ENCODE results near the gene CALML4.
A peak's percentile ranks its signal among the peaks of the same experiment; 100 is the strongest.
"Not testable (repeated sequence)": the region's sequence is repeated elsewhere in the genome, so short reads cannot be mapped to it uniquely, and the experiment has no call there.

Gene CALML4

DNA sequence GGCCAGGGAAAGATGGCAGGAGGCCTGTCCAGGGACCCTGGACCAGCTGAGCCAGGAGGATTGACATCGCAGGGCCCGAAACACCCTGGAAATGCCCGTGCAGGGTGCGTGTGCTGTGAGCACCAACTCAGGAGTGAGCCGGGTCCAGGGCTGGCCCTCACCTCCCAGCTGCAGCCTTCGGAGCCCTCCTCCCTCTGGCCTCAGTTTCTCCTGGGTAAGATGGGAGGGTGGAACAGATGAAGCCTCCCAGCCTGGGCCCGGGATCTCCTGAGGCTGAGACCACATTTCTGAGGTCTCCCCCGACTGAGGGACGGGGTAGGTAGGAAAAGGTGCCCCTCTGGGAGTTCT is 5.3 kb upstream of the CALML4 start:
- Mint-ChIP-seq H3K27ac (ENCODE audit: low read depth) (no peak overlapping the region), H3K4me1 (peaks cover 9% of the 10 kb centered on the region), H3K27me3 (no peaks in the 10 kb centered on the region), H3K36me3 (ENCODE audit: insufficient read depth) (peaks cover 4% of the 10 kb centered on the region), H3K4me3 (no peak overlapping the region), H3K9me3 (no peaks in the 10 kb centered on the region)
- DNase-seq (ENCODE audit: low spot score in 2 of 2) (no peak), ATAC-seq (replicated peaks; ENCODE audit: extremely low read depth, poor library complexity, severe bottlenecking) (no peak)

DNA sequence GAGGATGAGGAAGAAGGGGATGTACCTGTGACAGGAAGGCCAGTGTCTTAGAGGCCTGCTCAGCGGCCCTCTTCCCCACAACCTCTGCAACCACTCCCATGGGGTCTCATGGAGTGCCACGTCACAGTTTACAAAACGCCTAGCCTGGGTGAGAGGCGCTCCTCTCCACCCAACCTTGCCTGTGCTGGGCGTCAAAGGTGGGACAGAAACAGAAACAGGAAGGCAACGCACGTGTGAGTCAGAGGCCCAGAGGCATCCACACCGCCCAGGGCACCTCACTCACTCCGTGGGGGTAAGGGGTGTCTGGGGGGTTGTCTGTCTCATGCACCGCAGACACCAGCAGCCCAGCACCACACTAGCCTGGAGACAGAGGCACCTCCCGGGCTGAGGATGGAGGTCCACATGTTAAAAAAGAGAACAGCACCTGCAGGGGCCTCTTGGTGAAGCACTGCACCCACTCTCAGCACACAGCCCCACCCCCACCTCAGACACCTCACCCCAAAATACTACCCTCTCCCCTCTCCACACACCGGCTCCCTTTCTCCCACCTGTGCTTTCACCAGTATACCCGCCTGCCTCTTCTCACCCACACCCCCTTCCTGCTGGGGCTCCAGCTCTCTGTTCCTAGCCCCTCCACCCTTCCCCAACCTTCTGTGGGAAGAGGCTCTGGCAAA is 4.7 kb upstream of the CALML4 start:
- Mint-ChIP-seq H3K27ac (ENCODE audit: low read depth) (no peak overlapping the region), H3K4me1 (peaks cover 9% of the 10 kb centered on the region), H3K27me3 (no peaks in the 10 kb centered on the region), H3K4me3 (no peak overlapping the region), H3K9me3 (no peaks in the 10 kb centered on the region), H3K36me3 (ENCODE audit: insufficient read depth) (peaks cover 4% of the 10 kb centered on the region)
- DNase-seq (ENCODE audit: low spot score in 2 of 2) (no peak), ATAC-seq (replicated peaks; ENCODE audit: extremely low read depth, poor library complexity, severe bottlenecking) (peak; percentile 46)

DNA sequence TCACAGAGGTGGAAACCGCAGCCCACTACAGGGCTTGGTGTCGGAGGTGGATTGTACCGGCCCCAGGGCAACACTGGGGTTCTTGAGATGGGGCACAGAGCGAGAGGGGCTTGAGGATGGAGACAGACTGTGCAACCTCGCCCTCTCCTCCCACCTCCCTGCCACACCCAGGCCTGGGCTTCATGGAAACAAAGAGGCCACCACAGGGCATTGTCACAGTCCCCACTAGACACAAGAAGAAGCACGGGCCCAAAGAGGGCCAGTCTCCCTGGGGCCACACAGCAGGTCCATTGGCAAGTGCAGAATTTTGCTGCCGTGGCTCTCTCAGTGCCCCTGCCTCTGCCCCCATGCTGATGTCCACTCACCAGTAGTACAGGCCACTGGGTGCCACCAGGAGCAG is 4.1 kb upstream of the CALML4 start:
- peak overlapping the region; percentile 68 for H3K27ac Mint-ChIP-seq (ENCODE audit: low read depth)
- no peaks in the 10 kb centered on the region for H3K27me3 Mint-ChIP-seq
- H3K4me1 Mint-ChIP-seq, result peaks cover 9% of the 10 kb centered on the region
- no peak for ATAC-seq (replicated peaks; ENCODE audit: extremely low read depth, poor library complexity, severe bottlenecking)
- H3K9me3 Mint-ChIP-seq, result no peaks in the 10 kb centered on the region
- peaks cover 4% of the 10 kb centered on the region for H3K36me3 Mint-ChIP-seq (ENCODE audit: insufficient read depth)
- no peak for DNase-seq (ENCODE audit: low spot score in 2 of 2)
- H3K4me3 Mint-ChIP-seq, result no peak overlapping the region

DNA sequence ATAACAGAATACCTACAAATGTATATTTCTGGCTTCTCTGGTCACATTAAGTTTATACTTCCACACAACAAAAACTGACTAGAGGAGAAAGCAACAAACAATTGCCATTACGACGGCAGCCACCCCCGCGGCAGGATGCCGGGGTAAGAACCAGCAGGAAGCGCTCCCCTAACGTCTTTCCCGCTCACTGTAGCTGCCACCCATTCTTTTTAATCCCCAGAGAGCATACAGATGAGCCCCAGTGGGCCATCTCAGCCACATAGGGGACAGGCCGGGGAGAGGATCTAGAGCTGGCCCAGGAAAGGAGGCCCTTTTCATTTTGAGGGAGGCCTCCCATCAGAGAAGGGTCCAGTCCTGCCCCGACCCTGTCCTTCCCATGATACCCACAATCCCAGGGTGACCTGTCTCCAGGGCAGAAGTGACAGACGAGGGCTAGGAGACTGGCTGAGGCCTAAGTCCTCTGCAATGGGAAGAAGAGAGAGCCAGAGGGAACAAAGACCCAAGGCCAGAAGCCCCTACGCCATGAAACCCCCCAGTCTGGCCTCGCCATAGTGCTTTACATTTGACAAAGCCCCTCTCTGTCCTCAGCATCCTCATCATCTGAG is 3.6 kb upstream of the CALML4 start:
- H3K4me3 Mint-ChIP-seq, result no peak overlapping the region
- H3K4me1 Mint-ChIP-seq, result peaks cover 9% of the 10 kb centered on the region
- H3K9me3 Mint-ChIP-seq, result no peaks in the 10 kb centered on the region
- H3K36me3 Mint-ChIP-seq (ENCODE audit: insufficient read depth), result peaks cover 4% of the 10 kb centered on the region
- H3K27me3 Mint-ChIP-seq, result no peaks in the 10 kb centered on the region
- H3K27ac Mint-ChIP-seq (ENCODE audit: low read depth), result peak overlapping the region; percentile 68
- ATAC-seq (replicated peaks; ENCODE audit: extremely low read depth, poor library complexity, severe bottlenecking) (no peak), DNase-seq (ENCODE audit: low spot score in 2 of 2) (no peak)

DNA sequence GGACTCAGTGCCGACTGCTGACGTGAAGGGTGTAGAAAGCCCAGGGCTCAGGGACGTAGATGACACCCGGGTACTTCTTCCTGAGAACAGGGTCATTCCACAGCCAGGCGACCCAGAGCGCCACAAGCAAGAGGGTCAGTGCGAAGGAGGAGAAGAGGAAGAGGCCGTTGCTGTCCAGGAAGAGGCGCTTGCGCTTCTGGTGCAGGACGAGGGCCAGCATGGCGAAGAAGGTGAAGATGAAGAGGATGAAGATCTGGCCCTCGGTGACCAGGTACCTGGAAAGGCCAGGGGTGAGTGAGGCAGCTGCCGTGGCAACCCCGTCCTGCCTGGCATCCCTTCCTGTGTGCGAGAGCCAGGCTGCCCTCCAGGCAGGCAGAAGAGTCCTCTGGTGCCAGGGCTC is 3.0 kb upstream of the CALML4 start:
- no peak for DNase-seq (ENCODE audit: low spot score in 2 of 2)
- H3K4me3 Mint-ChIP-seq, result no peak overlapping the region
- no peaks in the 10 kb centered on the region for H3K27me3 Mint-ChIP-seq
- ATAC-seq (replicated peaks; ENCODE audit: extremely low read depth, poor library complexity, severe bottlenecking), result no peak
- H3K9me3 Mint-ChIP-seq, result no peaks in the 10 kb centered on the region
- peaks cover 9% of the 10 kb centered on the region for H3K4me1 Mint-ChIP-seq
- H3K27ac Mint-ChIP-seq (ENCODE audit: low read depth), result peak overlapping the region; percentile 68
- peaks cover 4% of the 10 kb centered on the region for H3K36me3 Mint-ChIP-seq (ENCODE audit: insufficient read depth)

DNA sequence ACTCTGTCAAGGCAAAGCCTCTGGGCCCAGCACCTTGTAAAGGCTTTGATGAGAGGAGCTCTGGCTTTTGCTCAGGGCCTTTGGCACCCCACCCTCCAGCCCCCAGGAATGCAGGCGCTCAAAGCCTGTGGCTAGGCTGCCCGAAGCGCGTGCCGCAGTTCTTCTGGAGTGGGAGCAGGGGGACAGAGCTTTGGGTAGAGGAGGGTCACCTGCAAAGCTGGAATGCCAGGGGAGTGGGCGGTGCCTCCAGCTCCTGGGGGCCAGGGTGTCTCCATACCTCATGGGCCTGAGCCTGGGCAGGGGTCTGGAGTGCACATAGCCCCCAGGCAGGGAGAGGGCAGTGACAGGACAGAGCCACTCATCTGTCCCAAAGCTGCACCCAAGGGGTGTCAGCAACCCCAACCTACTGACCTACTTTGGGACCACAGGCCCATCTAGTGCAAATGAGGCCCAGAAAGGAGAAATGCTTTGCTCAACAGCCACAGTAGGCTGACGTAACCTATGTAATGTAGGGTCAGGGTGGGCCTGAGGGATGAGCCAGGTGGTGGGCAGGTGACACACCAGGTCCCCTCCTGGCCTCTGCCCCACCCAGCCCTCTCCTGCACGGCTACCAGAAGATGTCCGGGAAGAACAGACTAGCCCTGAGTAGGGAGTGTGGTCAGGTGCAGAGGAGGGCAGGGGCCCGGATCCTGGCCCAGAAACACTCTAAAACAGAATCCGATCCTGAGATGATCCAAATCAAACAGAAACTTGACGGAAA is 2.2 kb upstream of the CALML4 start:
- H3K4me3 Mint-ChIP-seq, result no peak overlapping the region
- H3K27ac Mint-ChIP-seq (ENCODE audit: low read depth), result no peak overlapping the region
- H3K27me3 Mint-ChIP-seq, result no peaks in the 10 kb centered on the region
- H3K4me1 Mint-ChIP-seq, result peaks cover 9% of the 10 kb centered on the region
- peaks cover 4% of the 10 kb centered on the region for H3K36me3 Mint-ChIP-seq (ENCODE audit: insufficient read depth)
- no peaks in the 10 kb centered on the region for H3K9me3 Mint-ChIP-seq
- DNase-seq (ENCODE audit: low spot score in 2 of 2), result no peak
- no peak for ATAC-seq (replicated peaks; ENCODE audit: extremely low read depth, poor library complexity, severe bottlenecking)

DNA sequence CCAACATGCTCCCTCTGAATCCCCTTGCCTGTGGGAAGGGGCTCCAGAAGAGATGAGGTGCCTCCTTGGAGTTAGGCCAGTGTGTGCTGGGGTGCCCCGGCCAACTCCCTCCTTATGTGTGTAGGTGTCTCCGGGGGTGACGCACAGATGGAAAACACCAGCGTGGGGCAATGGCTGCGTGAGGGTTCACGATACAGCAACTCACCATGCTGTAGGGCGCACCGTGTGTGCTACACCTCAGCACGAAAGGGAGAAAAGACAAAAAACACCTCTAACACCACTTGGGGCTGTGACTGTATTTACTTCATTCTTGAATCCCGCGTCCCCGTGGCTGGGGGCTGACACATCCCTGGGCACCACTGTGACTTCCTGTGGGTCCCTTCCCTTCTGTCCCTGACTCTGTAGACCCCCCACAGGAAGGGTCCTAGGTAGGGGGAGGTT is 1.6 kb upstream of the CALML4 start:
- Mint-ChIP-seq H3K27ac (ENCODE audit: low read depth) (no peak overlapping the region), H3K27me3 (no peaks in the 10 kb centered on the region), H3K4me3 (no peak overlapping the region), H3K9me3 (no peaks in the 10 kb centered on the region), H3K4me1 (peaks cover 9% of the 10 kb centered on the region), H3K36me3 (ENCODE audit: insufficient read depth) (peaks cover 3% of the 10 kb centered on the region)
- DNase-seq (ENCODE audit: low spot score in 2 of 2), result no peak
- ATAC-seq (replicated peaks; ENCODE audit: extremely low read depth, poor library complexity, severe bottlenecking), result no peak

DNA sequence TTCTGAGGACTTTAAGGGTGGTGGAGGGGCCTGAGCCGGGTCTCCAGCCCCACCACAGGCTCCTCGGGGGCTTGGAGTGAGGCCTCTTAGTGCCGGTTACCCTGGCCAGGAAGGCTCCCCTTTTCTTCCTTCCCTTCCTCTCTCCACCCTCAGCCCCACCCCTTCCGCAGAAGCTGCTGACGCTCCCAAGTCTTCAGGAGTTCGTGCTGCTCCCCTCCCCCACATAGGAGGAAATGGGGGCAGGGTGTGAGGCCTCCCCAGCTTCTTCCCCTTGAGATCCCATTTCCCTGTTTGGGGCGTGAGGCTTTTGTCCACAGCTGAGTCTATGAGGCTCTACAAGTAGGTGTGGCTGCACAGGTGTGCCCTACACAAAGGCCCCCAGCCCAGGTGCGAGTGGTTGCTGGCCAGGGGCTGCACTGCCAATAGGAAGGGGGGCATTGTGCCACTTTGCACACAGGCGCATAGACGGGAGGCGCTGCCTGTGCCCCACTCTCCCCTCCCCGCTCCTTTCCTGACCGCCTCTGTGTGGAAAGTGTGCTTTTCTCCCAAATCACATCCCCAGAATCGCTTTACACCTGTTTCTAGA is 915 bp upstream of the CALML4 start:
- Mint-ChIP-seq H3K27me3 (no peaks in the 10 kb centered on the region), H3K27ac (ENCODE audit: low read depth) (no peak overlapping the region), H3K9me3 (no peaks in the 10 kb centered on the region), H3K36me3 (ENCODE audit: insufficient read depth) (peaks cover 5% of the 10 kb centered on the region), H3K4me1 (peaks cover 9% of the 10 kb centered on the region), H3K4me3 (no peak overlapping the region)
- DNase-seq (ENCODE audit: low spot score in 2 of 2) (no peak), ATAC-seq (replicated peaks; ENCODE audit: extremely low read depth, poor library complexity, severe bottlenecking) (no peak)

DNA sequence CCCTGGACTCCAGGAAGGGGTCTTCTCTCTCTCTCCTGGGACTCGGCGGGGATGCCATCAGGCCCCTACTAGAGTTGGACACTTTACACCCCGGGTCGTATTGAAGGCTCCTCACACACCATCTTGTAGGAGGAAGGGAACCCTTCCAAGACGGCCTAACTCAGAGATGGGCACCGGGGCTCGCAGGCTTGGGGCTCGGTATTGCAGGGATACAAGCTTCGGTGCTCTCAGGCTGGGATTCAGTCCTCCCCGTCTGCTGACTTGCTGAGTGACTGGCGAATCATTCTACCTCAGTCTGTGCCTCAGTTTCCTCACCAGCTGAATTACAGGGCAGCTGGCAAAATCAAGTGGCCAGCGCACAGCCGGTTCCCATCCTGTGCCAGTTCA is 419 bp upstream of the CALML4 start:
- Mint-ChIP-seq H3K9me3 (no peaks in the 10 kb centered on the region), H3K4me1 (peaks cover 9% of the 10 kb centered on the region), H3K36me3 (ENCODE audit: insufficient read depth) (peaks cover 5% of the 10 kb centered on the region), H3K27me3 (no peaks in the 10 kb centered on the region), H3K4me3 (no peak overlapping the region), H3K27ac (ENCODE audit: low read depth) (no peak overlapping the region)
- DNase-seq (ENCODE audit: low spot score in 2 of 2), result no peak
- ATAC-seq (replicated peaks; ENCODE audit: extremely low read depth, poor library complexity, severe bottlenecking), result no peak

DNA sequence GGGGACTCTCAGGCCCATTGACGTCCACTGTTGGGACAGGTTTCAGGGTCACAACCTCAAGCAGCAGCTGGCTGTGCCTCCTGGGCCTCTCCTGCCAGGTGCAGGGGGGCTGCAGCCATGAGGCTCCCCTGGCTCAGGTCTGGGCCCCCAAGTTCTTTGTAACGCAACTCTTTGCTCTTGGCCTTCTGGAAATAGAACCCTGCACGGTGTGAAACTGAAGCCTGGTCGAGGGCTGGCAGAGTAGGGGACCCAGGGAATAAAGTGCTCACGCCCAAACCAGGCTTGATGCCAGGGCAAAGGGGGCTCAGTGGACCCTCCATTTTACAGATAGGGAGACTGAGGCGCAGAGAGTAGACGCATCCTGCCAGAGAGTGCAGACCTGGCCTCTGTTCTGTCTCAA is 771 bp downstream of the CALML4 start:
- DNase-seq (ENCODE audit: low spot score in 2 of 2), result no peak
- ATAC-seq (replicated peaks; ENCODE audit: extremely low read depth, poor library complexity, severe bottlenecking), result no peak
- peaks cover 6% of the 10 kb centered on the region for H3K36me3 Mint-ChIP-seq (ENCODE audit: insufficient read depth)
- no peak overlapping the region for H3K27ac Mint-ChIP-seq (ENCODE audit: low read depth)
- no peak overlapping the region for H3K4me3 Mint-ChIP-seq
- peaks cover 4% of the 10 kb centered on the region for H3K4me1 Mint-ChIP-seq
- no peaks in the 10 kb centered on the region for H3K27me3 Mint-ChIP-seq
- no peaks in the 10 kb centered on the region for H3K9me3 Mint-ChIP-seq

DNA sequence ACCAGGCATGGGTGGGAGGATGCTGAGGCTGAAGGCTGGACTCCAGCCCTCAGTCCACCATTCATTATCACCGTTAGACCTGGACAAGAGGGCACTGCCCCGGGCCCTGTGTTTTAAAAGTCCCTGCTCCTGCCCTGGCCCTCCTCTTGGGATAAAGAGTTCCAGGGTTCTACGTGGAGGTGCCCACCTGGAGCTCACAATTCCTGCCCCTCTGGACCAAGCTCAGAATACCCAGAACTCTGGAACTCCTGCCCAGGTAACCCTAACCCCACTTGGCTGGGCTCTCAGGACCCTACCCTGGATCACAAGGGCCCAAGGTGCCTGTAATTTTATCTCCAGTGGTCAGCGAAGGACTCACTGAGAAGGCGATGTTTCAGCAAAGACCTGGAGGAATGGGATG is 1.2 kb downstream of the CALML4 start:
- no peaks in the 10 kb centered on the region for H3K27me3 Mint-ChIP-seq
- no peak for DNase-seq (ENCODE audit: low spot score in 2 of 2)
- no peak for ATAC-seq (replicated peaks; ENCODE audit: extremely low read depth, poor library complexity, severe bottlenecking)
- no peak overlapping the region for H3K4me3 Mint-ChIP-seq
- H3K9me3 Mint-ChIP-seq, result no peaks in the 10 kb centered on the region
- H3K36me3 Mint-ChIP-seq (ENCODE audit: insufficient read depth), result peaks cover 5% of the 10 kb centered on the region
- no peak overlapping the region for H3K27ac Mint-ChIP-seq (ENCODE audit: low read depth)
- H3K4me1 Mint-ChIP-seq, result peaks cover 4% of the 10 kb centered on the region

DNA sequence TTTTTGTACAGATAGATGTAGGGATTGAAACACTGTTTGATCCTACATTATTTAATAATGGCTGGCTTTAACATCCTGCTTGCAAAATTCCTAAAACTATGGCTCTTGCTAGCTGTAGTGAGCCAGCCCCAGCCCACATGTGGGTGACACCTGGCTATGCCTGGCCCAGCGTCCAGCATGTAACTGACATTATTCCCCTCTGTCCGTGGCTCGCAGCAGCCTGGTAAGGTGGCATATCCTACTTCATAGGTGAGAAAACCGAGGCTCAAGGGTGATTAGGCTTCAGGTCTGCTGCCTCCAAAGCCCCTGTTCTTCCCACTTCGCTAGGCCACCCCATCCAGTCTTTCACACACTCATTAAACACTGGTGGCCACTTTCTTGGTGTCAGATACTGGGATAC is 1.6 kb downstream of the CALML4 start:
- Mint-ChIP-seq H3K9me3 (no peaks in the 10 kb centered on the region), H3K27ac (ENCODE audit: low read depth) (no peak overlapping the region), H3K4me3 (no peak overlapping the region), H3K27me3 (no peaks in the 10 kb centered on the region), H3K36me3 (ENCODE audit: insufficient read depth) (peaks cover 5% of the 10 kb centered on the region), H3K4me1 (no peaks in the 10 kb centered on the region)
- ATAC-seq (replicated peaks; ENCODE audit: extremely low read depth, poor library complexity, severe bottlenecking) (no peak), DNase-seq (ENCODE audit: low spot score in 2 of 2) (no peak)

DNA sequence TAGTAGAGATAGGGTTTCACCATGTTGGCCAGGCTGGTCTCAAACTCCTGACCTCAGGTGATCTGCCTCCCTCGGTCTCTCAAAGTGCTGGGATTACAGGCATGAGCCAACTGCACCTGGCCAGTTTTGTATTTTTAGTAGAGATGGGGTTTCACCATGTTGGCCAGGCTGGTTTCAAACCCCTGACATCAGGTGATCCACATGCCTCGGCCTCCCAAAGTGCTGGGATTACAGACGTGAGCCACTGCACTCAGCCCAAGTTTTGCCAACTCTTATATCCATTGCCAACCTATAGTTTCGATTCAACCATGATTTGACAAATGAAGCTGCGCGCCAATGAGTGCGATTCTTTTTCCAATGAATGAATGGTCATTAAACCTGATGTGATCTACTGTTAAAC is 2.1 kb downstream of the CALML4 start:
- H3K4me1 Mint-ChIP-seq; ATAC-seq (replicated peaks; ENCODE audit: extremely low read depth, poor library complexity, severe bottlenecking); H3K27ac Mint-ChIP-seq (ENCODE audit: low read depth); H3K36me3 Mint-ChIP-seq (ENCODE audit: insufficient read depth); H3K27me3 Mint-ChIP-seq; H3K9me3 Mint-ChIP-seq; H3K4me3 Mint-ChIP-seq; DNase-seq (ENCODE audit: low spot score in 2 of 2): not testable (repeated sequence)
